Prostate gland (tissue), 2 donors: ENCODE results near the gene SHC3. TPM values are rescaled to one million over a fixed set of nuclear protein-coding genes. Genes with fewer than 3 reads are reported as not detected.

Experiments
- DNase-seq: peaks from one replicate; pipeline ENCODE4 v3.0.0-alpha.2; 2019; ENCODE audit warnings: low spot score
- H3K27ac ChIP-seq, 2 donors: fragments of 200-600 bp; sonication (generic); 2 replicates each; pipeline ENCODE4 v1.5.1; 2017 to 2019
- H3K27me3 ChIP-seq: fragments of 200-600 bp; sonication (generic); replicated peaks from 2 replicates; pipeline ENCODE4 v1.5.1; 2019; ENCODE audit not compliant: insufficient read depth
- H3K36me3 ChIP-seq, 2 donors: fragments of 200-600 bp; sonication (generic); 1 replicate in 1 of 2; 2 replicates in 1 of 2; pipeline versions ENCODE4 v1.5.1 to v1.8.1; 2017 to 2019
- H3K4me1 ChIP-seq: fragments of 200-600 bp; sonication (generic); replicated peaks from 2 replicates; pipeline ENCODE4 v1.5.1; 2019
- H3K4me3 ChIP-seq, 2 donors: fragments of 200-600 bp; sonication (generic); 2 replicates each; pipeline ENCODE4 v1.5.1; 2017 to 2019
- H3K9me3 ChIP-seq: fragments of 200-600 bp; sonication (generic); 2 replicates; pipeline ENCODE4 v1.5.1; 2017
- POLR2A ChIP-seq: fragments of 450-650 bp; IDR thresholded peaks from one replicate; pipeline ENCODE4 v1.6.1; 2016; ENCODE audit warnings: antibody characterized with exemption, mild to moderate bottlenecking
- POLR2AphosphoS5 ChIP-seq: sonication (generic); formaldehyde crosslinking; IDR thresholded peaks from one replicate; pipeline ENCODE4 v1.6.1; 2017; ENCODE audit warnings: antibody characterized with exemption
- WGBS: methylation state at CpG from one replicate; pipeline ENCODE4 v1.1.5; 2018; 5-methylcytosine and 5-hydroxymethylcytosine counted together
- intact Hi-C: fragments of 100-400 bp; cut with DNase I; formaldehyde crosslinking; loops from one replicate; pipeline ENCODE4 v1.14.2; 2022
- total RNA-seq, 2 donors: library from RNA; depleted of rRNA; stranded (reverse); fragments of >200 nt; gene quantifications; one replicate each; pipeline ENCODE4 v1.1.0, GENCODE V29; 2016
- TF ChIP-seq, protein P1 (sequence below), 4 experiments: fragments of 200-600 bp in 2 of 4; fragments of 450-650 bp in 2 of 4; sonication (generic) in 2 of 4; IDR thresholded peaks; 1 replicate in 3 of 4; 2 replicates in 1 of 4; pipeline ENCODE4 v1.5.1; 2016 to 2019; ENCODE audit warnings: antibody characterized with exemption in 4 of 4, mild to moderate bottlenecking in 2 of 4, moderate library complexity in 2 of 4

The SHC3 gene
- total RNA-seq, 2 donors from 2014 or later: 0.34 to 0.59 TPM

- no peaks in the 10 kb centered on the region for H3K4me1 ChIP-seq
- H3K36me3 ChIP-seq: no peaks in the 10 kb centered on the region
- TF ChIP-seq POLR2A (no peak), POLR2AphosphoS5 (no peak)
- TF ChIP-seq, protein P1, sequence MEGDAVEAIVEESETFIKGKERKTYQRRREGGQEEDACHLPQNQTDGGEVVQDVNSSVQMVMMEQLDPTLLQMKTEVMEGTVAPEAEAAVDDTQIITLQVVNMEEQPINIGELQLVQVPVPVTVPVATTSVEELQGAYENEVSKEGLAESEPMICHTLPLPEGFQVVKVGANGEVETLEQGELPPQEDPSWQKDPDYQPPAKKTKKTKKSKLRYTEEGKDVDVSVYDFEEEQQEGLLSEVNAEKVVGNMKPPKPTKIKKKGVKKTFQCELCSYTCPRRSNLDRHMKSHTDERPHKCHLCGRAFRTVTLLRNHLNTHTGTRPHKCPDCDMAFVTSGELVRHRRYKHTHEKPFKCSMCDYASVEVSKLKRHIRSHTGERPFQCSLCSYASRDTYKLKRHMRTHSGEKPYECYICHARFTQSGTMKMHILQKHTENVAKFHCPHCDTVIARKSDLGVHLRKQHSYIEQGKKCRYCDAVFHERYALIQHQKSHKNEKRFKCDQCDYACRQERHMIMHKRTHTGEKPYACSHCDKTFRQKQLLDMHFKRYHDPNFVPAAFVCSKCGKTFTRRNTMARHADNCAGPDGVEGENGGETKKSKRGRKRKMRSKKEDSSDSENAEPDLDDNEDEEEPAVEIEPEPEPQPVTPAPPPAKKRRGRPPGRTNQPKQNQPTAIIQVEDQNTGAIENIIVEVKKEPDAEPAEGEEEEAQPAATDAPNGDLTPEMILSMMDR (IDR thresholded peaks at IDR 0.05): no peak
- no peak overlapping the region for H3K27ac ChIP-seq
- DNase-seq: no peak
- intact Hi-C loops: no loop called here
- 92% methylated on average over 10 of the region's 10 CpGs for WGBS
- H3K27me3 ChIP-seq: no peaks in the 10 kb centered on the region
- H3K4me3 ChIP-seq: no peak overlapping the region
- no peaks in the 10 kb centered on the region for H3K9me3 ChIP-seq
Observed at GRCh38 chr9:89106224-89106851, 72.3 kb downstream of the SHC3 start.

DNA sequence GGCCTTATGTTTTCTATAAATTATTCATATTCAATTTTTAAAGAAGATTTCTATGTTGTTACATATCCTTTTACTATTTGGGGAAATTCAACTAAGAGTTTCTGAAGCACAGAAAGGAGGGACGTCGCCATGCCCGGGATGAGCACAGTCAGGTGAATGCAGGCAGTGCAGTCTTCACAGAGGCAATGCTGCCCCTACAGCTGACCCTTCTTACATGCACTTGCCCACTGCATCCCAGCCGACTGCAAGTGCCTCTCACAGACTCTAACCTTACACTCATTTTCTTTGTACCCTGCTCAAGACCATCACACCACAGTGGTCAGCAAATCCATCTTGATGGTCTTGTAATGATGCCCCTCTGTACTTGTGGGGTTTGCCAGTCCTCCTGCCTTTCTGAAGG, 73.8 kb downstream of the SHC3 start:
- DNase-seq: no peak
- no peaks in the 10 kb centered on the region for H3K9me3 ChIP-seq
- H3K27ac ChIP-seq: no peak overlapping the region
- TF ChIP-seq, protein P1 (IDR thresholded peaks at IDR 0.05): no peak
- TF ChIP-seq POLR2A: no peak
- no peaks in the 10 kb centered on the region for H3K36me3 ChIP-seq
- no peaks in the 10 kb centered on the region for H3K4me1 ChIP-seq
- H3K27me3 ChIP-seq: no peaks in the 10 kb centered on the region
- WGBS: 83% methylated on average over 4 of the region's 4 CpGs
- intact Hi-C loops: no loop called here
- no peak overlapping the region for H3K4me3 ChIP-seq

DNA sequence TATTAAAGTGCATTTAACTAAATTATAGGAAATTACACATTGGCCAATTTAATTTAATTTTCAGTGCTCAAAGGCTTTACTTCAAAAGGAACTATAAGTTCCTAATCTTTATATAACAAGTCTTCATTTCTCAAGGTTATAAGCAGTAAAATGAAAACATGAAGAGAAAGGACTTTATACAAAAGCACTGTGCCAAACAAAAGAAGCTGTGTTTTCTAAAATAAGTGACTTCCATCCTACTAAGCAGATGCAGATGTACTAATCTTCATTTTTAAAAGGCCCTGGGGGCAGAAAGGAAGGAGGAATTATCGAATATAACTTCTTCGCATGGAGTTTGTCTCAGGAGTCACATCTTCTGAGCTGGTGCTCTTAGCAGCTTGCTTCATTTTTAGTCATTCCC, 81.4 kb downstream of the SHC3 start:
- Histone ChIP-seq H3K4me1 (no peaks in the 10 kb centered on the region), H3K9me3 (no peaks in the 10 kb centered on the region), H3K27ac (no peak overlapping the region), H3K4me3 (no peak overlapping the region), H3K36me3 (no peaks in the 10 kb centered on the region), H3K27me3 (no peaks in the 10 kb centered on the region)
- intact Hi-C loops: no loop called here
- 73% methylated on average over 2 of the region's 2 CpGs for WGBS
- DNase-seq: no peak
- TF ChIP-seq POLR2A (no peak), POLR2AphosphoS5 (no peak)
- TF ChIP-seq, protein P1 (IDR thresholded peaks at IDR 0.05): no peak

DNA sequence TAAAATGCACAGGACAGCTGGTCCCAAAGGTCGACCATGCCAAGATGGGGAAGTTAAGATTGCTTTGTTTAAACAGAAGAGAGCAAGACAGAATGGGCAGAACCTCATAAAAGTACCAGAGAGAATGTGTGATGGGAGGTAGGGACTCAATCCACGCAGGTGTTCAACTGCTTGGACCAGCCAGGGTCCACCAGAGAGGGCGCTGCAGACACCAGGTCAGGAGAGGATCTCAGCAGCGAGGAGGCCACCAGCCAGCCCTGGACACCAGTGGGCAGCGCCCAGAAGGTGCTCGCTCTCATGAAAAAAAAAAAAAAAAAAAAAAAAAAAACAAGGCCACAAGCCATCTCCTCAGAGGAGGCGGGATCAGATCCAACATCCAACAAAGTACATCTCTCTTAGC, 81.8 kb downstream of the SHC3 start:
- Histone ChIP-seq H3K4me1 (no peaks in the 10 kb centered on the region), H3K36me3 (no peaks in the 10 kb centered on the region), H3K27me3 (no peaks in the 10 kb centered on the region), H3K27ac (no peak overlapping the region), H3K9me3 (no peaks in the 10 kb centered on the region), H3K4me3 (no peak overlapping the region)
- 82% methylated on average over 7 of the region's 7 CpGs for WGBS
- TF ChIP-seq POLR2A: no peak
- TF ChIP-seq, protein P1 (IDR thresholded peaks at IDR 0.05): no peak
- no peak for TF ChIP-seq POLR2AphosphoS5
- no peak for DNase-seq
- intact Hi-C loops: no loop called here

DNA sequence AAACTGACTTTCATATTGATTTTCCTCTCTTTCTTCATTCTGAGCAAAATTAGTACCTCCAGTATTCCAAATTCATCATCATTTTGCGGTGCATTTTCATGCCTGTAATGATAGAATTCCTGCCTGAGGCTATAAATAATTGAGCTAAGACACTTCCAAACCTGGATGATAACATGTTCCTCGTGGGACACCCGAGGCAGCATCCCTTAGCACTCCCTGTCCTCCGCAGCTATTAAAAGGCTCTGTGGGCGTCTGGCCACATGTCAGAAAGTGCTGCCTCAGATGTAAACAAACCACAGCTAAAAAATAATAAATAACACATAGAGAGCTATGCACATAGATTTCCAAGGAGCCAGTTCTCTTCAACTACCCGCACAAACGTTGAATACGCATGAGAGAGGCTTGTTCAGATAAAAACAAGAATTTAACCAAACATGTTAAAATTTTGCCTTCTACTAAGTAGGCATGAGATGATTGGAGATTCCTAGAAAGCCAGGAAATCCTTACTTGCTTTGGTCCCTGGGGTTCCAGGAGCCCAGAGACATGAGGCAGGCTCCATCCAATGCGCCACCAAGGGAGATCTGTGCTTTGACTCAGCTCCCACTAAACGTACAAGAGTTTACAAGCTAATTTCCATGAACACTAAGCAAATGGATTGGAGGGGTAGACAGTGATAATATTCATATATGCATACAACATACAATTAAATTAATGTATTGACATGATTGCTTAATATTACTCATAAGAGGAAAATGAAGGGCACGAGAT, 82.7 kb downstream of the SHC3 start:
- no peaks in the 10 kb centered on the region for H3K27me3 ChIP-seq
- TF ChIP-seq, protein P1 (IDR thresholded peaks at IDR 0.05): no peak
- TF ChIP-seq POLR2AphosphoS5: no peak
- TF ChIP-seq POLR2A: no peak
- H3K27ac ChIP-seq: no peak overlapping the region
- no peak for DNase-seq
- H3K4me3 ChIP-seq: no peak overlapping the region
- no peaks in the 10 kb centered on the region for H3K9me3 ChIP-seq
- WGBS: 51% methylated on average over 11 of the region's 11 CpGs
- H3K4me1 ChIP-seq: no peaks in the 10 kb centered on the region
- no peaks in the 10 kb centered on the region for H3K36me3 ChIP-seq
- intact Hi-C loops: no loop called here
